ENCODE results near the gene DSN1.

DNA sequence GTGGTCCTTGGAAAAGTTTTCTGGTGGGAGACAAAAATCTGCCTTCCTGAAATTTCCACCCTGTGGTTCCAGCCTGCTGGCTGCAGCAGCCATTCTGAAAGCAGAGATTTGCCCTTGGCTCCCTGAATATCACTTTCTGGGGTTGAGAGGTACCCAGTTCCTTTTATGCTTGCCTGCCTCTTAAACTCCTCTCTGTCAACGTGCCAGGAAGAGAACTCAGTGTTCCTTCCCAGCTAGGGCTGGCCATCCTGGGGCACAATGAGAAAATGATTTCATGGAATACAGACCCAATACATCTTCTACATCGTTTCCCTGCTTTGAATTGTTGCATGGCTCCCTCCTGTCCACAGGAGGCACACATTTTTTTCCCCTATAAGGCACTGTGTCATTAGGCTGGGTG lies 1.6 kb upstream of the DSN1 start:
- TF ChIP-seq, protein P1, sequence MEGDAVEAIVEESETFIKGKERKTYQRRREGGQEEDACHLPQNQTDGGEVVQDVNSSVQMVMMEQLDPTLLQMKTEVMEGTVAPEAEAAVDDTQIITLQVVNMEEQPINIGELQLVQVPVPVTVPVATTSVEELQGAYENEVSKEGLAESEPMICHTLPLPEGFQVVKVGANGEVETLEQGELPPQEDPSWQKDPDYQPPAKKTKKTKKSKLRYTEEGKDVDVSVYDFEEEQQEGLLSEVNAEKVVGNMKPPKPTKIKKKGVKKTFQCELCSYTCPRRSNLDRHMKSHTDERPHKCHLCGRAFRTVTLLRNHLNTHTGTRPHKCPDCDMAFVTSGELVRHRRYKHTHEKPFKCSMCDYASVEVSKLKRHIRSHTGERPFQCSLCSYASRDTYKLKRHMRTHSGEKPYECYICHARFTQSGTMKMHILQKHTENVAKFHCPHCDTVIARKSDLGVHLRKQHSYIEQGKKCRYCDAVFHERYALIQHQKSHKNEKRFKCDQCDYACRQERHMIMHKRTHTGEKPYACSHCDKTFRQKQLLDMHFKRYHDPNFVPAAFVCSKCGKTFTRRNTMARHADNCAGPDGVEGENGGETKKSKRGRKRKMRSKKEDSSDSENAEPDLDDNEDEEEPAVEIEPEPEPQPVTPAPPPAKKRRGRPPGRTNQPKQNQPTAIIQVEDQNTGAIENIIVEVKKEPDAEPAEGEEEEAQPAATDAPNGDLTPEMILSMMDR (IDR thresholded peaks at IDR 0.05; ENCODE audit: low read length): no peak
- no peak for TF ChIP-seq EZH2 (IDR thresholded peaks at IDR 0.05; ENCODE audit: borderline replicate concordance, low read length)

Data from OCI-LY1 (cell line).